Spleen (tissue), 11 donors: ENCODE measurements around the gene SPATA46. TPM values are rescaled to one million over a fixed set of nuclear protein-coding genes. Genes with fewer than 3 reads are reported as not detected.
A peak's percentile ranks its signal among the peaks of the same experiment; 100 is the strongest.

Experiments
- DNase-seq: peaks from one replicate; pipeline ENCODE4 v3.0.0-alpha.2; 2020
- H3K27ac ChIP-seq, 8 donors: fragments of 200-600 bp; sonication (generic) in 7 of 8; 1 replicate in 4 of 8; 2 replicates in 4 of 8; pipeline versions ENCODE4 v1.5.0 to v1.8.0; 2016 to 2021; ENCODE audit warnings: inconsistent platforms in 4 of 8, mild to moderate bottlenecking in 4 of 8, moderate library complexity in 1 of 8
- H3K27me3 ChIP-seq, 7 donors: fragments of 200-600 bp; sonication (generic) in 6 of 7; replicated peaks in 1 of 7; 1 replicate in 4 of 7; 2 replicates in 3 of 7; pipeline versions ENCODE4 v1.5.0 to v1.8.0; 2016 to 2021; ENCODE audit warnings: inconsistent platforms in 3 of 7, mild to moderate bottlenecking in 1 of 7
- H3K36me3 ChIP-seq, 6 donors: fragments of 200-600 bp; sonication (generic) in 5 of 6; 1 replicate in 4 of 6; 2 replicates in 2 of 6; pipeline versions ENCODE4 v1.5.0 to v1.8.0; 2016 to 2021; ENCODE audit warnings: inconsistent platforms in 2 of 6
- H3K4me1 ChIP-seq, 6 donors: fragments of 200-600 bp; sonication (generic) in 5 of 6; 1 replicate in 3 of 6; 2 replicates in 3 of 6; pipeline versions ENCODE4 v1.5.0 to v1.8.0; 2016 to 2021; ENCODE audit warnings: inconsistent platforms in 3 of 6
- H3K4me3 ChIP-seq, 8 donors: fragments of 200-600 bp; sonication (generic) in 7 of 8; 1 replicate in 4 of 8; 2 replicates in 4 of 8; pipeline versions ENCODE4 v1.5.0 to v1.8.0; 2016 to 2021; ENCODE audit warnings: inconsistent platforms in 4 of 8, mild to moderate bottlenecking in 4 of 8, moderate library complexity in 2 of 8
- H3K9me3 ChIP-seq, 8 donors: fragments of 200-600 bp; sonication (generic) in 7 of 8; 1 replicate in 4 of 8; 2 replicates in 4 of 8; pipeline versions ENCODE4 v1.5.0 to v1.8.0; 2016 to 2021; ENCODE audit warnings: inconsistent platforms in 4 of 8
- POLR2A ChIP-seq, 3 donors: fragments of 450-650 bp; IDR thresholded peaks; one replicate each; pipeline ENCODE4 v1.5.1; 2017; ENCODE audit warnings: antibody characterized with exemption in 3 of 3, mild to moderate bottlenecking in 1 of 3
- POLR2AphosphoS5 ChIP-seq, 3 donors: sonication (generic); formaldehyde crosslinking; IDR thresholded peaks; one replicate each; pipeline ENCODE4 v1.5.1; 2017; ENCODE audit warnings: antibody characterized with exemption in 3 of 3
- WGBS, 5 donors: extraction: QIAGEN DNeasy Blood & Tissue Kit in 3 of 5; methylation state at CpG; one replicate each; pipeline versions ENCODE4 v1.1.5 to v1.1.7; 2013 to 2018; 5-methylcytosine and 5-hydroxymethylcytosine counted together
- intact Hi-C: fragments of 100-400 bp; cut with DNase I; formaldehyde crosslinking; loops from one replicate; pipeline ENCODE4 v1.15.0; 2023; ENCODE audit warnings: low total_unique reads
- polyA plus RNA-seq, 3 donors: library from polyadenylated mRNA; stranded (reverse); fragments of 200-250 nt; gene quantifications; one replicate each; pipeline ENCODE4 v1.2.1, GENCODE V29; 2013
- total RNA-seq, 7 donors: library from RNA; depleted of rRNA in 3 of 7; stranded (reverse); fragments of >200 nt in 3 of 7; fragmentation: NEBNext Ultra II Directional in 4 of 7; extraction: Animal tissue kit (Norgen Biotek cat#: 25700) in 4 of 7; gene quantifications; one replicate each; pipeline versions ENCODE4 v1.1.0 to v1.2.1, GENCODE V29; 2016 to 2021
- TF ChIP-seq, protein P1 (sequence below), 11 experiments: fragments of 200-600 bp in 7 of 11; fragments of 450-650 bp in 4 of 11; sonication (generic) in 4 of 11; IDR thresholded peaks in 8 of 11; conservative IDR thresholded peaks in 3 of 11; 1 replicate in 7 of 11; 2 replicates in 4 of 11; pipeline versions ENCODE4 v1.4.0 to v1.8.0; 2016 to 2021; ENCODE audit warnings: antibody characterized with exemption in 11 of 11, inconsistent platforms in 4 of 11, mild to moderate bottlenecking in 1 of 11
- donor health status: healthy with polysubstance abuse.
- donor health status: DM: no; HTN: no; CAD: no; lungs with moderate emphysema.
- donor health status: DM: no; HTN: no; CAD: no.
- donor health status: Bipolar disorder and iron deficiency.
- donor health status: healthy.
- donor health status: DM: no; HTN: no; CAD: no.
- donor health status: DM: yes; HTN: yes; CAD: no.

The SPATA46 gene
- total and polyA plus RNA-seq, 10 donors, result not detected

DNA sequence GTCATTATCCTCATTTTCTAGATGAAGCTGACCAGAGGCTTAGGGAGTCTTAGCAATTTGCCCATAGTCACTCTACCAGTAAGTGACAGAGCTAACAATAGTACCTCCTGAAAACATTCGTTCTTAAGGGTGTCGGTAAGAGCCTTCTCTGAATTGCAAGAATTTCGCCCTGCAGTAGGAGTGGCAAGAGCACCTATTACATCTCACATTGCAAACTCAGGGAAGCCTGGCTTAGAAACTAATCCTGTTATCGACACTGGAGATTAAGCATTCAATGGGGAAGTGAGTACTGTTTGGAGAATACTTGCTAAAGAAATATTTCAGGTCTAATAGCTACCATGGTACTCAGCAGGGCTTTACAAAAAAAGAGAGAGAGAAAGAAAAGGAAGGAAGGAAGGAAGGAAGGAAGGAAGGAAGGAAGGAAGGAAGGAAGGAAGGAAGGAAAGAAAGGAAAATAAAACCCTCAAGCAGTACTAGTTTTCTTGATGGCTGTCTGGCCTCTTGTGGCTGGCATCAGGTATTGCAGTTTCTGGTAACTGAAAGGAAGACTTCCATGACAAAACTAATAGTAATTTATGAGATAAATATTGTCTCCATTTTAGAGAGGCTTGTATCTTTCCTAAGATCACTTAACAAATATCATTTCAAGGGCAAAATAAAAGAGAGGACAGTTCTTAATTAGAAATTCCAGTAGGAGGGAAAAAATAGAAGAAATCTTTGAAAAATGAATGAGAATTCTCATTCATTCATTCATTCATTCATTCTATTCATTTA is 15.3 kb upstream of the SPATA46 start:
- intact Hi-C loops, result no loop called here
- DNase-seq, result no peak
- TF ChIP-seq POLR2AphosphoS5 (IDR thresholded peaks at IDR 0.05), result no peak
- TF ChIP-seq, protein P1, sequence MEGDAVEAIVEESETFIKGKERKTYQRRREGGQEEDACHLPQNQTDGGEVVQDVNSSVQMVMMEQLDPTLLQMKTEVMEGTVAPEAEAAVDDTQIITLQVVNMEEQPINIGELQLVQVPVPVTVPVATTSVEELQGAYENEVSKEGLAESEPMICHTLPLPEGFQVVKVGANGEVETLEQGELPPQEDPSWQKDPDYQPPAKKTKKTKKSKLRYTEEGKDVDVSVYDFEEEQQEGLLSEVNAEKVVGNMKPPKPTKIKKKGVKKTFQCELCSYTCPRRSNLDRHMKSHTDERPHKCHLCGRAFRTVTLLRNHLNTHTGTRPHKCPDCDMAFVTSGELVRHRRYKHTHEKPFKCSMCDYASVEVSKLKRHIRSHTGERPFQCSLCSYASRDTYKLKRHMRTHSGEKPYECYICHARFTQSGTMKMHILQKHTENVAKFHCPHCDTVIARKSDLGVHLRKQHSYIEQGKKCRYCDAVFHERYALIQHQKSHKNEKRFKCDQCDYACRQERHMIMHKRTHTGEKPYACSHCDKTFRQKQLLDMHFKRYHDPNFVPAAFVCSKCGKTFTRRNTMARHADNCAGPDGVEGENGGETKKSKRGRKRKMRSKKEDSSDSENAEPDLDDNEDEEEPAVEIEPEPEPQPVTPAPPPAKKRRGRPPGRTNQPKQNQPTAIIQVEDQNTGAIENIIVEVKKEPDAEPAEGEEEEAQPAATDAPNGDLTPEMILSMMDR (IDR thresholded peaks at IDR 0.05 in 8 of 11, conservative IDR thresholded peaks at IDR 0.05 in 3 of 11), result peak; percentile 33 to 74 (median 65)
- Histone ChIP-seq H3K4me3 (no peak overlapping the region), H3K4me1 (peaks cover 0 to 18% (median 0%) of the 10 kb centered on the region in 6 donors), H3K9me3 (no peaks in the 10 kb centered on the region), H3K27me3 (peaks cover 0 to 28% (median 0%) of the 10 kb centered on the region in 7 donors), H3K27ac (no peak overlapping the region), H3K36me3 (no peaks in the 10 kb centered on the region)
- WGBS, 5 donors, result 53 to 69% (median 61%) methylated on average over 4 of the region's 4 CpGs

DNA sequence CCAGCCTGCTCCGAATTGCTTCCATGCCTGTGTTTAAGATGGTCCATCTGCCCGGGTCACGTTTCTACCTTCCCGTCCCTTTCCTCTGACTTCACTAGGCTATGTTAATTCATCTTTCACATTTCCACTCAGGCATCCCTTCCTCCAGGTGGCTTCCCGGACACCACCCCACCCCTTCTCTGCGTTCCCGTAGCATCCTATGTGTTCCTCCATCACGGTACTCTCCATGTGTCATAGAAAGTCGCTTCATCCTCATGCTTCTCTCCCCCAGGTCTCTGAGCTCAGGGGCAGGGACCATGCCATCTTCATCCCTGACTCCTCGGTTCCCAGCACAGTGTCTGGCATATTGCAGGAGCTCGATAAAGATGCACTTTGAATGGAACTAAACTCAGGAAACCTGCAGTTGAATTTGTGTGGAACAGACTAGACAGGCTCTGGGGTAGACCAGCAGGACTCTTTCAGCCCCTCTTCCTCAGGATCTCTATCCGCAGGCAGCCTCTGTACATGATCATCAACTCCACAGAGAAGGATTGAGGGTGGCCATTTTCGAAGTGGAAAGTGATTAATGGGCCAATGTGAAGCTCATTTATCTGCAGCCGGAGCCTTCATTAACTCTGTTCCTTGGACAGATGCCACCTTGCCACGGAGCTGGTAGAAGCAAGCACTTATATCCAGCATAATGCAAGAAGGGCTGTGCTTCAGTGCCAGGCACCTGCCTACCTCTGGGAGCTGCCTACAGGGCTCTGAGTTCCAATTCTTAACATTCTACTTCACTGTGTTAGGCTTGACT is 13.9 kb upstream of the SPATA46 start:
- H3K36me3 ChIP-seq, result no peaks in the 10 kb centered on the region
- H3K27me3 ChIP-seq, result peaks cover 0 to 15% (median 0%) of the 10 kb centered on the region in 7 donors
- H3K4me1 ChIP-seq, result peaks cover 0 to 18% (median 0%) of the 10 kb centered on the region in 6 donors
- 72 to 80% (median 79%) methylated on average over 15 of the region's 15 CpGs for WGBS, 5 donors
- intact Hi-C loops, result no loop called here
- no peak overlapping the region for H3K4me3 ChIP-seq
- no peak for DNase-seq
- no peaks in the 10 kb centered on the region for H3K9me3 ChIP-seq
- TF ChIP-seq, protein P1 (IDR thresholded peaks at IDR 0.05 in 8 of 11, conservative IDR thresholded peaks at IDR 0.05 in 3 of 11), result no peak
- TF ChIP-seq POLR2AphosphoS5 (IDR thresholded peaks at IDR 0.05) (no peak), POLR2A (IDR thresholded peaks at IDR 0.05) (no peak)
- no peak overlapping the region for H3K27ac ChIP-seq

DNA sequence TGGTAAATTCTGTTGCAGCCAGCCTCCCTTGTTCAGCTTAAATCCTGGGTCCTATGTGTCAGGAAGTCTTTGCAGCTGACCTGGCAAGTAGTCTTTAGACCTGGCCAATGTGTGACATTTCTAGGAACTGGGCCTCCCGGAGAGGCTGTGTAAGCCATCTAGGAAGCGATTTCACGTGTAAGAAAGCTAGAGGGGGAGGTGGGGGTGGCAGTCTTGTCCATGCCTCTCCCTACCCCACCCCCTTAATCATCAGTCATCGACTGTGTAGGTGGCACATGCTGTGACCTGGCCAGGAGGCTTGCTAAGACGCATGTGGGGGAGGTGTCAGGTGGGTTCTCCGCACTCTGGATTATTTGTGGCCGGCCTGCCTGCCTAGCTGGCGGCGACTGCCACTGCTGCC is 13.3 kb upstream of the SPATA46 start:
- no peaks in the 10 kb centered on the region for H3K9me3 ChIP-seq
- intact Hi-C loops, result no loop called here

More for the DNA sequence above, 13.3 kb upstream of the SPATA46 start:
- peaks cover 0 to 18% (median 0%) of the 10 kb centered on the region in 6 donors for H3K4me1 ChIP-seq
- no peak overlapping the region for H3K27ac ChIP-seq
- TF ChIP-seq, protein P1 (IDR thresholded peaks at IDR 0.05 in 8 of 11, conservative IDR thresholded peaks at IDR 0.05 in 3 of 11), result no peak
- TF ChIP-seq POLR2A (IDR thresholded peaks at IDR 0.05), result no peak
- TF ChIP-seq POLR2AphosphoS5 (IDR thresholded peaks at IDR 0.05), result no peak
- H3K4me3 ChIP-seq, result no peak overlapping the region
- DNase-seq, result no peak
- no peaks in the 10 kb centered on the region for H3K36me3 ChIP-seq
- peaks cover 0 to 14% (median 0%) of the 10 kb centered on the region in 7 donors for H3K27me3 ChIP-seq
- 71 to 82% (median 79%) methylated on average over 9 of the region's 9 CpGs for WGBS, 5 donors
